Diencephalon (tissue), 1 donor: ENCODE data around the gene TSPAN32. TPM values are rescaled to one million over a fixed set of nuclear protein-coding genes. Genes with fewer than 3 reads are reported as not detected.

Source experiments
- small RNA-seq: library from RNA; depleted of rRNA; stranded (forward); fragments of <200 nt; gene quantifications from one replicate; pipeline ENCODE3, GENCODE V24; 2014
- total RNA-seq: library from RNA; depleted of rRNA; stranded (reverse); fragments of >200 nt; gene quantifications from one replicate; pipeline ENCODE4 v1.2.3, GENCODE V29; 2014

Gene TSPAN32
- 0.69 TPM for total RNA-seq

GRCh38 chr11:2301631-2302305 lies at the start of gene TSPAN32, which contains the start of gene C11orf21:
Gene TSPAN32 (plus strand): TSS chr11:2302013. CDS start chr11:2302150, 137 bp downstream.
Gene C11orf21 (minus strand): TSS chr11:2301918. CDS start chr11:2301808, 110 bp downstream.

DNA sequence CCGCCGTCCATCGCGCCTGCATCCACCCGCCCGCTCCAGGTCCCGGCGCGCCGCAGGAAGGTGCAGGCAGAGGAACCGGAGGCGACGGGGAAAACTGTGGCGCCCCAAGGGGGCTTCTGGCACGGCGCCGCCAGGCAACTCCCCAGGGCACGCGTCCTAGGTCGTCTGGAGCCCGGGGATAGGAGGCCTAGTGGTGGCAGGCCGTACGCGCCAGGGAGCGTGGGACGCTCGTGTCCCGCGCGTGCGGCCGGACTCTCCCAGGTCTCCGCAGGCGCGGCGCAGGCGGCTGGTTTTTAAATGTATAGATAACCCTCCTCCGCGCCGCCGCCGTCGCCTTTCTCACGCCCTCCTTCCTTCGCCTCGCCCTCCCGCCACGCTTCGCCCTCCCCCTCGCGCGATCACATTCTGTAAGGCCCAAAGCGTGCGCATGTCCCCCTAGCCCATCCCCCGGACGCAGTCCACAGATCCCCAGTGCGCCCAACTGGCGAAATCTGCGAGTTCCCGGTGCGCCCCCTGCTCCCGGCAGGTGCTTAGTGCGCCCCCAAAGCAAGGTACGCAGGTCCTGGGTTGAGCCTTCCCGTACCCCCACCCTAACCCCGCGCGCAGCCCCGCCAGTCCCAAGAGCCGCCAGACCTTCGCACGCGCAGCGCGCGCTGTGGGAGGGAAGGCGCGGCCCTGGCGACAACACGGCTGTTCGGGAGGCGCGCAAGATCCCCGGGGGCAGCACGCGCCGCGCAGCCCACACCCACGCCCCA lies 31.3 kb upstream of the TSPAN32 start, which contains the start of gene ASCL2:
TSS of gene ASCL2 (minus strand) at position 267 of the 755 bp plus-strand sequence. CDS start at position 11, 256 bp downstream.

Small RNA genes lying within 50 kb of the gene (small RNA-seq; reads per million reads assigned to genes)
- not detected for gene RNU6-878P

Other genes with a start within 250 kb of the TSPAN32 start
- 15.7 TPM for gene IGF2, start 162.6 kb upstream of the TSPAN32 start, total RNA-seq
- gene INS, start 140.8 kb upstream of the TSPAN32 start, total RNA-seq = not detected
- 8.5 TPM for gene TH, start 130.2 kb upstream of the TSPAN32 start, total RNA-seq
- 0.69 TPM for gene ASCL2, start 31.4 kb upstream of the TSPAN32 start, total RNA-seq
- 0.23 TPM for gene C11orf21, start 95 bp upstream of the TSPAN32 start, total RNA-seq
- gene CD81, start 75.3 kb downstream of the TSPAN32 start, total RNA-seq = 156 TPM
- 24.2 TPM for gene TSSC4, start 98.7 kb downstream of the TSPAN32 start, total RNA-seq
- gene TRPM5, start 142.5 kb downstream of the TSPAN32 start, total RNA-seq = under 0.01 TPM
- 0.92 TPM for gene KCNQ1, start 143.0 kb downstream of the TSPAN32 start, total RNA-seq